GM12878 (cell line): Measurements from ENCODE around the gene PIGL. TPM values are rescaled to one million over a fixed set of nuclear protein-coding genes. Genes with fewer than 3 reads are reported as not detected.

Source experiments
- ATAC-seq: fragments of 200-7000 bp; cut with Tn5 transposase; 3 replicates; pipeline ENCODE4 v1.9.1; 2020; ENCODE audit warnings: mild to moderate bottlenecking, moderate library complexity
- BruUV-seq: library from RNA; stranded (reverse); fragments of 400-500 nt; replicated peaks from 2 replicates; lab custom pipeline; 2021; lab: Mats Ljungman, UMichigan
- CTCF ChIA-PET: fragments of 300-600 bp; sonication (Branson Sonifier 250); formaldehyde crosslinking; extraction: SDS; loops from one replicate; lab custom pipeline; 2021; ENCODE audit warnings: inconsistent platforms; lab: Yijun Ruan, JAX
- POLR2A ChIA-PET: fragments of 350-600 bp; formaldehyde crosslinking; extraction: SDS; loops from one replicate; lab custom pipeline; 2021; ENCODE audit warnings: inconsistent platforms; lab: Charles Lee
- RAD21 ChIA-PET: fragments of 300-600 bp; sonication (Branson Sonifier 250); formaldehyde crosslinking; loops from one replicate; lab custom pipeline; 2023; ENCODE audit warnings: antibody characterized with exemption; ENCODE audit not compliant: unreplicated experiment; lab: Charles Lee
- SMC1A ChIA-PET: fragments of 300-600 bp; sonication (Branson Sonifier 250); formaldehyde crosslinking; loops from one replicate; lab custom pipeline; 2023; ENCODE audit not compliant: unreplicated experiment, uncharacterized antibody; lab: Charles Lee
- DNase-seq: peaks from one replicate; pipeline ENCODE4 v3.0.0-alpha.2; 2011; ENCODE audit warnings: low read depth, low spot score
- FAIRE-seq: peaks from 3 replicates; lab custom pipeline; 2011; peaks lifted over from hg19 to GRCh38; lab: Jason Lieb, UNC
- H2AFZ ChIP-seq: 2 replicates; pipeline ENCODE4 v1.6.0; 2011; ENCODE audit warnings: low read depth, low read length, control low read depth; ENCODE audit not compliant: control insufficient read depth
- H3K27ac ChIP-seq: 2 replicates; pipeline ENCODE4 v1.5.1; 2011; ENCODE audit warnings: control low read depth; ENCODE audit not compliant: control insufficient read depth, insufficient read depth
- H3K27me3 ChIP-seq, 2 experiments: replicated peaks in 1 of 2; 2 replicates each; pipeline versions ENCODE4 v1.6.0 to v1.6.1; 2011; ENCODE audit warnings: low read length in 1 of 2; ENCODE audit not compliant: control insufficient read depth in 2 of 2, insufficient read depth in 2 of 2
- H3K36me3 ChIP-seq, 2 experiments: 2 replicates each; pipeline ENCODE4 v1.5.1; 2011; ENCODE audit warnings: low read length in 1 of 2; ENCODE audit not compliant: control insufficient read depth in 2 of 2, insufficient read depth in 2 of 2
- H3K4me1 ChIP-seq: 2 replicates; pipeline ENCODE4 v1.6.1; 2011; ENCODE audit warnings: mild to moderate bottlenecking, low read length, moderate library complexity, mixed read lengths; ENCODE audit not compliant: control insufficient read depth, insufficient read depth
- H3K4me2 ChIP-seq: 2 replicates; pipeline ENCODE4 v1.6.0; 2011; ENCODE audit warnings: control low read depth; ENCODE audit not compliant: control insufficient read depth, insufficient read depth
- H3K4me3 ChIP-seq: fragments of 200-600 bp; sonication (generic); 2 replicates; pipeline ENCODE4 v1.5.1; 2016
- H3K79me2 ChIP-seq: 2 replicates; pipeline ENCODE4 v1.6.0; 2011; ENCODE audit warnings: low read length; ENCODE audit not compliant: control insufficient read depth, insufficient read depth
- H3K9ac ChIP-seq: 2 replicates; pipeline ENCODE4 v1.8.0; 2011; ENCODE audit warnings: low read length, control low read depth, mixed read lengths; ENCODE audit not compliant: control insufficient read depth, insufficient read depth
- H3K9me3 ChIP-seq: replicated peaks from 3 replicates; pipeline ENCODE4 v1.5.1; 2011; ENCODE audit warnings: mild to moderate bottlenecking, low read length; ENCODE audit not compliant: control insufficient read depth, insufficient read depth
- H4K20me1 ChIP-seq: 2 replicates; pipeline ENCODE4 v1.6.0; 2011; ENCODE audit not compliant: control insufficient read depth, insufficient read depth
- ATF2 ChIP-seq: IDR thresholded peaks from 2 replicates; pipeline ENCODE4 v1.6.1; 2012; ENCODE audit warnings: low read length, inconsistent platforms
- BCL11A ChIP-seq: IDR thresholded peaks from 2 replicates; pipeline ENCODE4 v1.6.1; 2011; ENCODE audit warnings: low read depth, low read length
- CTCF ChIP-seq, 3 experiments: IDR thresholded peaks in 2 of 3; conservative IDR thresholded peaks in 1 of 3; 2 replicates each; pipeline ENCODE4 v1.5.1; 2011; ENCODE audit warnings: low read depth in 3 of 3, low read length in 3 of 3, mild to moderate bottlenecking in 3 of 3, control low read depth in 2 of 3, moderate library complexity in 2 of 3, inconsistent platforms in 1 of 3, mixed read lengths in 1 of 3; ENCODE audit not compliant: control insufficient read depth in 2 of 3, insufficient read depth in 1 of 3; ENCODE audit errors: extremely low read depth in 1 of 3
- EED ChIP-seq: sonication (generic); IDR thresholded peaks from 2 replicates; pipeline ENCODE4 v1.6.1; 2016; ENCODE audit warnings: antibody characterized with exemption, low read depth
- HCFC1 ChIP-seq: fragments of 150-350 bp; IDR thresholded peaks from 2 replicates; pipeline ENCODE4 v1.6.1; 2014; ENCODE audit warnings: low read length
- HDAC2 ChIP-seq: fragments of 200-600 bp; sonication (generic); IDR thresholded peaks from 2 replicates; pipeline ENCODE4 v1.6.1; 2017
- IKZF2 ChIP-seq, 2 experiments: fragments of 450-650 bp; IDR thresholded peaks; 2 replicates each; pipeline ENCODE4 v1.6.1; 2017; ENCODE audit warnings: mild to moderate bottlenecking in 2 of 2, moderate library complexity in 2 of 2
- NBN ChIP-seq: fragments of 450-650 bp; IDR thresholded peaks from 2 replicates; pipeline ENCODE4 v1.6.1; 2016
- POLR2AphosphoS5 ChIP-seq: IDR thresholded peaks from 2 replicates; pipeline ENCODE4 v1.6.1; 2011; ENCODE audit warnings: mild to moderate bottlenecking, low read length, inconsistent platforms
- REST ChIP-seq: IDR thresholded peaks from 2 replicates; pipeline ENCODE4 v1.6.1; 2012; ENCODE audit warnings: mild to moderate bottlenecking, low read depth, low read length
- SMC3 ChIP-seq: IDR thresholded peaks from 2 replicates; pipeline ENCODE4 v1.6.1; 2011; ENCODE audit warnings: low read length, improper control_type of control experiment, borderline replicate concordance
- ZNF274 ChIP-seq: IDR thresholded peaks from one replicate; pipeline ENCODE4 v1.8.0; 2011; ENCODE audit not compliant: insufficient read length, insufficient read depth
- ZZZ3 ChIP-seq: IDR thresholded peaks from 2 replicates; pipeline ENCODE4 v1.6.1; 2011; ENCODE audit warnings: low read depth; ENCODE audit not compliant: control insufficient read depth, insufficient read length
- WGBS: methylation state at CpG from one replicate; pipeline ENCODE4 v1.1.6; 2016; ENCODE audit warnings: low lambda C conversion rate; ENCODE audit not compliant: insufficient replicate concordance, insufficient coverage; ENCODE audit errors: missing lambda C conversion rate; 5-methylcytosine and 5-hydroxymethylcytosine counted together
- in situ Hi-C: fragments of 300-500 bp; cut with MboI; formaldehyde crosslinking; loops from 9 replicates; pipeline ENCODE4 v1.14.3; 2018; ENCODE audit warnings: mixed read lengths
- intact Hi-C: fragments of 100-400 bp; cut with micrococcal nuclease; formaldehyde crosslinking; loops from one replicate; pipeline ENCODE4 v1.14.2; 2022; ENCODE audit not compliant: unreplicated experiment
- polyA plus RNA-seq, 11 experiments: library from polyadenylated mRNA; depleted of rRNA in 4 of 11; unstranded in 6 of 11; stranded (reverse) in 5 of 11; fragments of >200 nt; fragmentation: Nextera tagmentation in 4 of 11; fragmentation: Illumina TruSeq in 1 of 11; extraction: Ambion mirVana in 4 of 11; extraction: Trizol in 1 of 11; gene quantifications; 1 replicate in 1 of 11; 2 replicates in 10 of 11; pipeline versions ENCODE4 v1.2.1 to v1.2.3, GENCODE V29; 2011 to 2016; ENCODE audit warnings: inconsistent platforms in 2 of 11, missing spikeins in 2 of 11, low read depth in 1 of 11
- total RNA-seq, 4 experiments: library from RNA; depleted of rRNA in 3 of 4; stranded (reverse); fragments of >200 nt in 3 of 4; fragmentation: Illumina TruSeq in 1 of 4; extraction: Trizol in 1 of 4; gene quantifications; 2 replicates each; pipeline versions ENCODE4 v1.2.1 to v1.2.3, GENCODE V29; 2013 to 2021
- TF ChIP-seq, protein P1 (sequence below): fragments of 450-650 bp; IDR thresholded peaks from 2 replicates; pipeline ENCODE4 v1.6.1; 2017; ENCODE audit warnings: mild to moderate bottlenecking

The PIGL gene
- total and polyA plus RNA-seq, 10 of the 15 experiments (the other 5 are each of a cell fraction or from before 2014, with no cell fraction given): 25.9 to 52.5 (median 30.2) TPM

DNA sequence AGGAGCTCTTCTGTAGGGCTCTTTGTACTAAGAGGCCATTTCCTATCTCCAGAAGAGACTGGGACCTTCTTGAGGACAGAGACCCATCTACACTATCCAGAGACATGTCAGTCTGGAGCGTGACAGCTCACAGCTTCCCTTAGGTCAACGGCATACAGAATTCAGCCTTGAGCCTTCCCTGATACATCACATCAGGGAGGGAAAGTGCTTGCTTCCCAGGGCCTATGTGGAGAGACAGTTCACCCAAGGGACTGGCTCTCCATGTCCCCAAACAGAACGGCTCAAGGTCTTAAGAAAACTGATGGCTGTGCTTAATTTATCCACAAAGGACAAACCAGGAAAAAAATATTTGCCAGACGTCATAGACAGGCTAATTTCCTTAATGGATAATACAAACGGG lies 128.6 kb downstream of the PIGL start:
- ATAC-seq: no peak
- peaks cover 2% of the 10 kb centered on the region for H3K79me2 ChIP-seq
- 97% methylated on average over 5 of the region's 5 CpGs for WGBS
- no TSS peak for BruUV-seq
- no peak overlapping the region for H3K4me2 ChIP-seq
- H3K27ac ChIP-seq: no peak overlapping the region
- no peaks in the 10 kb centered on the region for H4K20me1 ChIP-seq
- no peak for DNase-seq
- in situ Hi-C loops: no loop called here
- ChIA-PET RAD21 (no interaction called here), CTCF (interaction anchor here (0.6 to 1.2 kb wide), 2 partner anchors 9 to 18 kb away, joined by 3 read pairs; no protein-coding TSS in a partner anchor), POLR2A (no interaction called here)
- no peaks in the 10 kb centered on the region for H3K9me3 ChIP-seq
- H3K9ac ChIP-seq: no peak overlapping the region
- H3K4me1 ChIP-seq: no peaks in the 10 kb centered on the region; the same call in 1 of the 2 replicates
- H3K4me3 ChIP-seq: no peak overlapping the region
- H2AFZ ChIP-seq: no peak overlapping the region
- no peaks in the 10 kb centered on the region for H3K27me3 ChIP-seq
- TF ChIP-seq REST (no peak), POLR2AphosphoS5 (no peak), NBN (no peak), CTCF (IDR thresholded peaks at IDR 0.05 in 2 of 3, conservative IDR thresholded peaks at IDR 0.05 in 1 of 3; ENCODE audit: control insufficient read depth in 2 of 3, extremely low read depth in 1 of 3, insufficient read depth in 1 of 3, low read depth in 3 of 3, low read length in 3 of 3) (no peak), HDAC2 (no peak), ATF2 (no peak), BCL11A (no peak), HCFC1 (no peak), ZZZ3 (no peak), EED (no peak), ZNF274 (no peak), SMC3 (no peak), IKZF2 (IDR thresholded peaks at IDR 0.05) (no peak)
- TF ChIP-seq, protein P1, sequence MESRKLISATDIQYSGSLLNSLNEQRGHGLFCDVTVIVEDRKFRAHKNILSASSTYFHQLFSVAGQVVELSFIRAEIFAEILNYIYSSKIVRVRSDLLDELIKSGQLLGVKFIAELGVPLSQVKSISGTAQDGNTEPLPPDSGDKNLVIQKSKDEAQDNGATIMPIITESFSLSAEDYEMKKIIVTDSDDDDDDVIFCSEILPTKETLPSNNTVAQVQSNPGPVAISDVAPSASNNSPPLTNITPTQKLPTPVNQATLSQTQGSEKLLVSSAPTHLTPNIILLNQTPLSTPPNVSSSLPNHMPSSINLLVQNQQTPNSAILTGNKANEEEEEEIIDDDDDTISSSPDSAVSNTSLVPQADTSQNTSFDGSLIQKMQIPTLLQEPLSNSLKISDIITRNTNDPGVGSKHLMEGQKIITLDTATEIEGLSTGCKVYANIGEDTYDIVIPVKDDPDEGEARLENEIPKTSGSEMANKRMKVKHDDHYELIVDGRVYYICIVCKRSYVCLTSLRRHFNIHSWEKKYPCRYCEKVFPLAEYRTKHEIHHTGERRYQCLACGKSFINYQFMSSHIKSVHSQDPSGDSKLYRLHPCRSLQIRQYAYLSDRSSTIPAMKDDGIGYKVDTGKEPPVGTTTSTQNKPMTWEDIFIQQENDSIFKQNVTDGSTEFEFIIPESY: no peak
- TF ChIP-seq, all 136 proteins: peak for 0
- FAIRE-seq: no peak
- SMC1A ChIA-PET: no interaction called here
- H3K36me3 ChIP-seq: peaks cover 7 to 11% of the 10 kb centered on the region in 2 experiments; a peak in 3 of 4 replicates
- intact Hi-C loops: no loop called here
